Ascending aorta (tissue), 2 donors: Measurements from ENCODE around the gene TREH. TPM values are rescaled to one million over a fixed set of nuclear protein-coding genes. Genes with fewer than 3 reads are reported as not detected.
A peak's percentile ranks its signal among the peaks of the same experiment; 100 is the strongest.

Source experiments
- DNase-seq, 2 donors: peaks; one replicate each; pipeline ENCODE4 v3.0.0-alpha.2; 2019; ENCODE audit warnings: low spot score in 2 of 2
- H3K27ac ChIP-seq, 2 donors: fragments of 200-600 bp; sonication (generic); one replicate each; pipeline ENCODE4 v1.5.1; 2016 to 2017; ENCODE audit warnings: mild to moderate bottlenecking in 1 of 2
- H3K27me3 ChIP-seq: fragments of 200-600 bp; sonication (generic); one replicate; pipeline ENCODE4 v1.5.1; 2017
- H3K36me3 ChIP-seq, 2 donors: fragments of 200-600 bp; sonication (generic); one replicate each; pipeline ENCODE4 v1.5.1; 2016
- H3K4me1 ChIP-seq, 2 donors: fragments of 200-600 bp; sonication (generic); one replicate each; pipeline ENCODE4 v1.5.1; 2016 to 2017; ENCODE audit warnings: mild to moderate bottlenecking in 1 of 2
- H3K4me3 ChIP-seq, 2 donors: fragments of 200-600 bp; sonication (generic); one replicate each; pipeline ENCODE4 v1.5.1; 2016 to 2017; ENCODE audit warnings: mild to moderate bottlenecking in 1 of 2
- H3K9me3 ChIP-seq, 2 donors: fragments of 200-600 bp; sonication (generic); one replicate each; pipeline ENCODE4 v1.5.1; 2016
- intact Hi-C: fragments of 100-400 bp; cut with DNase I; formaldehyde crosslinking; loops from one replicate; pipeline ENCODE4 v1.15.1; 2023
- total RNA-seq: library from RNA; depleted of rRNA; stranded (reverse); fragments of >200 nt; gene quantifications from one replicate; pipeline ENCODE4 v1.1.0, GENCODE V29; 2016
- TF ChIP-seq, protein P1 (sequence below), 3 experiments: fragments of 200-600 bp in 2 of 3; fragments of 450-650 bp in 1 of 3; sonication (generic) in 2 of 3; IDR thresholded peaks; one replicate each; pipeline ENCODE4 v1.5.1; 2016 to 2019; ENCODE audit warnings: antibody characterized with exemption in 3 of 3, mild to moderate bottlenecking in 1 of 3, moderate library complexity in 1 of 3

The TREH gene
- total RNA-seq, 1 donor from 2014 or later: not detected

DNA sequence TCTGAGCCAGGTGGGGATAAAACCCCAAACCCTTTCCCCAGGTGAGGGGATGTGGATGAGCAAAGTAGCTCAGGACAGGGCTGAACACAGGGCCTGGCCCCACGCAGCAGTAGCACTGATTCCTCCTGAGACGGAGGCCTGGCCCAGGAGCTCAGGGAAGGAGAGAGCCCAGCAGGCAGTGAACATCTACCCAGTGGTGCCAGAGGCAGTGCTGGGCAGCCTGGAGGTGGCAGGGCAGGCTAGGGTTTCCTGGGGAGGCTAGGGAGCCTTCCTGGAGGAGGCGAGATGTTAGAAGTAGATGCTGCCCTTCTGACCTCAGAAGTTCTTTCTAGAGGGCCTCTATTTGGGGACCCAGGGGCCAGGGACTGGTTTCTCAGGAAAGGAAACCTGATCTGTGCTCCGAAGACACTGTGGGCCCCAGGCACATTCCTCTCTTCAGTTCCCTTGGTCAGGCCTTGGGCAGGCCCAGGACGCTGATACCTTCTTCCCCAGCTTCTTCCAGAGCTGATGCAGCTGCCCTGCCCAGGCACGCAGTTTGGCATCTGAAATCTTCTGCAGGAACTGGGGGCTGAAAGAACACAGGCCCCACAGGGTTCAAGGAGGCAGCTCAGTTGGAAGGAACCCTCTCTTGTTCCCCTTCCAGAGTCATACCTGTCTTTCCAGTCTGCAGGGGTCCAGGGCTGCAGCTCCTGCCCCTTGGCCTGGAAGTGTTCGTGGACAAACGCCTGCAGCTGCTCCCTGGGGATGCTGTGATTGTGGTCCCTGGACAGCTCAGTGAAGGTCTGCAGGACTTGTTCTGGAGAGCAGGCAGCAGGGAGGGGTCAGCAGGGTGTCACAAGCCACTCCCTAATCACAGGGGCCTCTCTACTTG lies 16.8 kb downstream of the TREH start:
- Histone ChIP-seq H3K4me3 (no peak overlapping the region), H3K36me3 (peaks cover under 1 to 3% of the 10 kb centered on the region in 2 donors), H3K9me3 (no peaks in the 10 kb centered on the region), H3K4me1 (peaks cover 0 to 2% of the 10 kb centered on the region in 2 donors), H3K27ac (no peak overlapping the region), H3K27me3 (no peaks in the 10 kb centered on the region)
- peak in 1 of 2 donors; percentile 59 for DNase-seq
- TF ChIP-seq, protein P1, sequence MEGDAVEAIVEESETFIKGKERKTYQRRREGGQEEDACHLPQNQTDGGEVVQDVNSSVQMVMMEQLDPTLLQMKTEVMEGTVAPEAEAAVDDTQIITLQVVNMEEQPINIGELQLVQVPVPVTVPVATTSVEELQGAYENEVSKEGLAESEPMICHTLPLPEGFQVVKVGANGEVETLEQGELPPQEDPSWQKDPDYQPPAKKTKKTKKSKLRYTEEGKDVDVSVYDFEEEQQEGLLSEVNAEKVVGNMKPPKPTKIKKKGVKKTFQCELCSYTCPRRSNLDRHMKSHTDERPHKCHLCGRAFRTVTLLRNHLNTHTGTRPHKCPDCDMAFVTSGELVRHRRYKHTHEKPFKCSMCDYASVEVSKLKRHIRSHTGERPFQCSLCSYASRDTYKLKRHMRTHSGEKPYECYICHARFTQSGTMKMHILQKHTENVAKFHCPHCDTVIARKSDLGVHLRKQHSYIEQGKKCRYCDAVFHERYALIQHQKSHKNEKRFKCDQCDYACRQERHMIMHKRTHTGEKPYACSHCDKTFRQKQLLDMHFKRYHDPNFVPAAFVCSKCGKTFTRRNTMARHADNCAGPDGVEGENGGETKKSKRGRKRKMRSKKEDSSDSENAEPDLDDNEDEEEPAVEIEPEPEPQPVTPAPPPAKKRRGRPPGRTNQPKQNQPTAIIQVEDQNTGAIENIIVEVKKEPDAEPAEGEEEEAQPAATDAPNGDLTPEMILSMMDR (IDR thresholded peaks at IDR 0.05): no peak
- intact Hi-C loops: no loop called here

DNA sequence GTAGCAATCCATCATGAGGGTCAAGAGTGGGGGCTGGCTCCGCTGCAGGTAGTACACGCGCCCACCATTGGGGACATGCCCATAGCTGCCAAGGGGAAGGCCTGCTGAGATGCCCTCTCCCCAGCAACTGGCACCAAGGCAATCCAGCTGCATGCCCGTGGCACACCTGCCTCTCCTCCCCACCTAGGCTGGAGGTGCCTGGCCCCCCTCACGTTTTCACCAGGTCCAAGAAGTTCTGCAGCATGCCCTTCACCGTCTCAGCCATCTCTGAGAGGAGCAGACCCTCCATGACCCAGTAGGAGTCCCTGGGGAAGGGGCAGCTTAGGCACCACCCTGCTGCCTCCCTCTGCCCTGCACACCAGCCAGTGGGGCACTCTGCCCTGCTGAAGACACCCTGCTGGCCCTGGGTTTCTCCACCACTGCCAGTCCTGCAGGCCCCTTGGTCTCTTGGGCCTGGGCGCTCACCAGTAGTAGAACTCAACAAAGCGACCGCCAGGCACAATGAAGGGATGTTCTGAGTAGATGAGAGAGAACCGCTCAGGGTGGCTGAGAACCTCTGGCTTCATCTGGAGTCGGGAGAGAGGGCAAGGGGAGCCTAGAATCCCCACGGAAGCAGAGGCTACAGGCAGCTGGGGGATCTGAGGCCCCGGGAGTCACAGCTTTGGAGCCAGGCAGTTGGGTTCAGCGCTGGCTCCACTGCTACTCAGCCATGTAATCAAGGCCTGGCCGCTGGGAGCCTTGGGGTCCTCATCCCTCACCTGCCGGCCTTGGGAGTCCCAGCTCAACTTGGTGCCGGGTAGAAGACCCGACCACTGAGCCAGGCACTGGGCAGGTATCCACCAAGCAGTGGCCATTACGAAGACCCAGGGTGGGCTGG lies 17.8 kb downstream of the TREH start:
- H3K27ac ChIP-seq: no peak overlapping the region
- intact Hi-C loops: no loop called here
- DNase-seq: peak in 1 of 2 donors; percentile 63
- peaks cover 0 to 2% of the 10 kb centered on the region in 2 donors for H3K4me1 ChIP-seq
- H3K9me3 ChIP-seq: no peaks in the 10 kb centered on the region
- no peak overlapping the region for H3K4me3 ChIP-seq
- TF ChIP-seq, protein P1 (IDR thresholded peaks at IDR 0.05): no peak
- H3K36me3 ChIP-seq: peaks cover 6 to 11% of the 10 kb centered on the region in 2 donors
- no peaks in the 10 kb centered on the region for H3K27me3 ChIP-seq

GRCh38 chr11:118660681-118661424 lies 18.6 kb downstream of the TREH start:
- intact Hi-C loops: no loop called here

GRCh38 chr11:118659953-118660680 lies 19.3 kb downstream of the TREH start:
- peaks cover 0 to 2% of the 10 kb centered on the region in 2 donors for H3K4me1 ChIP-seq
- H3K27ac ChIP-seq: no peak overlapping the region
- H3K36me3 ChIP-seq: peaks cover 20 to 26% of the 10 kb centered on the region in 2 donors
- intact Hi-C loops: loop anchor here (1.0 to 2.0 kb wide), 3 partner anchors 26 to 296 kb away; partner anchors contain the start of gene UPK2
- no peaks in the 10 kb centered on the region for H3K27me3 ChIP-seq
- TF ChIP-seq, protein P1 (IDR thresholded peaks at IDR 0.05): no peak
- H3K9me3 ChIP-seq: no peaks in the 10 kb centered on the region
- H3K4me3 ChIP-seq: no peak overlapping the region
- no peak for DNase-seq

More at GRCh38 chr11:118660681-118661424, 18.6 kb downstream of the TREH start:
- Histone ChIP-seq H3K4me3 (no peak overlapping the region), H3K36me3 (peaks cover 13 to 19% of the 10 kb centered on the region in 2 donors), H3K9me3 (no peaks in the 10 kb centered on the region), H3K4me1 (peaks cover 0 to 2% of the 10 kb centered on the region in 2 donors), H3K27me3 (no peaks in the 10 kb centered on the region), H3K27ac (no peak overlapping the region)
- TF ChIP-seq, protein P1 (IDR thresholded peaks at IDR 0.05): no peak
- peak in 1 of 2 donors; percentile 56 for DNase-seq
